Measurements from ENCODE around the gene TXNDC2. TPM values are rescaled to one million over a fixed set of nuclear protein-coding genes. Genes with fewer than 3 reads are reported as not detected.

TXNDC2 gene
- polyA plus RNA-seq, 3 donors: 0.10 to 0.36 TPM; not detected in 1

DNA sequence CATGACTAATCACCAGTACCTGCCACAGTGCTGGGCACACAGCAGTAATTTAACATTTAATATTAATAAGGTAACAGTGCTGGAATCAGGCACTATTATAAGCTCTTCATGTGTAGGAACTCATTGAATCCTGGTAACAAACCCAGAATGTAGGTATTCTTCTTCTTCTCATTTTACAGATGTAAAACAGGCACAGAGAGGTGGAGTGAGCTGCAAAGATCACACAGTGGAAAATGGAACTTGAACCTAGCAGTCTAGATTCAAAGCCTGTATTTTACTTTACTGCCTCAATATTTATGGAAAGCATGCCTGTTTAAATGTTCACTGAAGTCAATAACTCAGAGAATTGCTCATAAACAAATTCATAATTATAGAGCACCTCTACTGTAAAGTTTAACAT lies 24.3 kb downstream of the TXNDC2 start:
- Mint-ChIP-seq H3K4me1 (peaks cover 33% of the 10 kb centered on the region), H3K36me3 (no peaks in the 10 kb centered on the region), H3K27ac (peak overlapping the region in 5 of 7 donors; percentile 49 to 84 (median 70)), H3K4me3 (no peak overlapping the region), H3K27me3 (ENCODE audit: low read depth in 3 of 3) (no peaks in the 10 kb centered on the region), H3K9me3 (peaks cover 0 to 6% (median 0%) of the 10 kb centered on the region in 7 donors)
- TF ChIP-seq, protein P1, sequence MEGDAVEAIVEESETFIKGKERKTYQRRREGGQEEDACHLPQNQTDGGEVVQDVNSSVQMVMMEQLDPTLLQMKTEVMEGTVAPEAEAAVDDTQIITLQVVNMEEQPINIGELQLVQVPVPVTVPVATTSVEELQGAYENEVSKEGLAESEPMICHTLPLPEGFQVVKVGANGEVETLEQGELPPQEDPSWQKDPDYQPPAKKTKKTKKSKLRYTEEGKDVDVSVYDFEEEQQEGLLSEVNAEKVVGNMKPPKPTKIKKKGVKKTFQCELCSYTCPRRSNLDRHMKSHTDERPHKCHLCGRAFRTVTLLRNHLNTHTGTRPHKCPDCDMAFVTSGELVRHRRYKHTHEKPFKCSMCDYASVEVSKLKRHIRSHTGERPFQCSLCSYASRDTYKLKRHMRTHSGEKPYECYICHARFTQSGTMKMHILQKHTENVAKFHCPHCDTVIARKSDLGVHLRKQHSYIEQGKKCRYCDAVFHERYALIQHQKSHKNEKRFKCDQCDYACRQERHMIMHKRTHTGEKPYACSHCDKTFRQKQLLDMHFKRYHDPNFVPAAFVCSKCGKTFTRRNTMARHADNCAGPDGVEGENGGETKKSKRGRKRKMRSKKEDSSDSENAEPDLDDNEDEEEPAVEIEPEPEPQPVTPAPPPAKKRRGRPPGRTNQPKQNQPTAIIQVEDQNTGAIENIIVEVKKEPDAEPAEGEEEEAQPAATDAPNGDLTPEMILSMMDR (IDR thresholded peaks at IDR 0.05): no peak
- H3K4me3 ChIP-seq (replicated peaks in 1 of 3; ENCODE audit: low read depth in 2 of 3, low read length in 3 of 3): no peak overlapping the region
- H3K9me3 ChIP-seq (replicated peaks in 1 of 2; ENCODE audit: control insufficient read depth in 1 of 2, insufficient read depth in 1 of 2, low read length in 2 of 2): peaks cover 0 to 4% of the 10 kb centered on the region in 2 donors
- peaks cover 4% of the 10 kb centered on the region for H4K20me1 ChIP-seq (ENCODE audit: insufficient read depth, low read length)
- H3K36me3 ChIP-seq (replicated peaks in 1 of 2; ENCODE audit: control insufficient read depth in 1 of 2, insufficient read depth in 2 of 2, low read length in 2 of 2): no peaks in the 10 kb centered on the region
- H3K4me1 ChIP-seq (ENCODE audit: control insufficient read depth in 1 of 2, insufficient read depth in 2 of 2, low read length in 2 of 2): peaks cover 21 to 27% of the 10 kb centered on the region in 2 donors
- no peak overlapping the region for H3K4me2 ChIP-seq (replicated peaks; ENCODE audit: extremely low read depth, low read length, poor library complexity, severe bottlenecking)
- intact Hi-C loops (cut with micrococcal nuclease): loop anchor here (2.0 to 10.0 kb wide), 3 partner anchors 58 to 205 kb away; partner anchors contain the start of gene RAB31 (in 2 of the 2)
- peak overlapping the region in 1 of 2 donors; percentile 53 for H3K27ac ChIP-seq (ENCODE audit: low read depth in 1 of 2, low read length in 2 of 2)
- H2AFZ ChIP-seq (ENCODE audit: insufficient read depth, low read depth, low read length, poor library complexity, severe bottlenecking): no peak overlapping the region
- H3K79me2 ChIP-seq (ENCODE audit: insufficient read depth, low read length): peaks cover 11% of the 10 kb centered on the region
- H3K9ac ChIP-seq (ENCODE audit: insufficient read depth, low read length, poor library complexity, severe bottlenecking): no peak overlapping the region
- no peaks in the 10 kb centered on the region for H3K27me3 ChIP-seq (ENCODE audit: control insufficient read depth in 2 of 2, insufficient read depth in 2 of 2, low read length in 2 of 2)
- no peak for DNase-seq

- no peaks in the 10 kb centered on the region for H3K27me3 Mint-ChIP-seq (ENCODE audit: low read depth in 3 of 3)
- H3K9me3 Mint-ChIP-seq: peaks cover 0 to 6% (median 0%) of the 10 kb centered on the region in 7 donors
- TF ChIP-seq, protein P1 (IDR thresholded peaks at IDR 0.05): no peak
- WGBS (ENCODE audit: insufficient coverage): no CpG with 5 or more reads among the region's 2 CpGs
- H3K27ac Mint-ChIP-seq: peak overlapping the region; percentile 51 to 84 (median 70)
- H3K36me3 ChIP-seq (replicated peaks in 1 of 2; ENCODE audit: control insufficient read depth in 1 of 2, insufficient read depth in 2 of 2, low read length in 2 of 2): no peaks in the 10 kb centered on the region
- H3K9me3 ChIP-seq (replicated peaks in 1 of 2; ENCODE audit: control insufficient read depth in 1 of 2, insufficient read depth in 1 of 2, low read length in 2 of 2): peaks cover 0 to 4% of the 10 kb centered on the region in 2 donors
- H3K9ac ChIP-seq (ENCODE audit: insufficient read depth, low read length, poor library complexity, severe bottlenecking): no peak overlapping the region
- DNase-seq: peak; percentile 67 to 79 (median 77)
- peak overlapping the region in 1 of 2 donors; percentile 53 for H3K27ac ChIP-seq (ENCODE audit: low read depth in 1 of 2, low read length in 2 of 2)
- no peak overlapping the region for H3K4me2 ChIP-seq (replicated peaks; ENCODE audit: extremely low read depth, low read length, poor library complexity, severe bottlenecking)
- H3K79me2 ChIP-seq (ENCODE audit: insufficient read depth, low read length): peaks cover 17% of the 10 kb centered on the region
- no peak overlapping the region for H3K4me3 ChIP-seq (replicated peaks in 1 of 3; ENCODE audit: low read depth in 2 of 3, low read length in 3 of 3)
- intact Hi-C loops (cut with micrococcal nuclease): loop anchor here (2.0 to 10.0 kb wide), 3 partner anchors 58 to 206 kb away; partner anchors contain the start of gene RAB31 (in 2 of the 2)
- H3K4me1 ChIP-seq (ENCODE audit: control insufficient read depth in 1 of 2, insufficient read depth in 2 of 2, low read length in 2 of 2): peaks cover 22 to 32% of the 10 kb centered on the region in 2 donors
- H3K27me3 ChIP-seq (ENCODE audit: control insufficient read depth in 2 of 2, insufficient read depth in 2 of 2, low read length in 2 of 2): no peaks in the 10 kb centered on the region
- no peak overlapping the region for H2AFZ ChIP-seq (ENCODE audit: insufficient read depth, low read depth, low read length, poor library complexity, severe bottlenecking)
- H3K4me3 Mint-ChIP-seq: no peak overlapping the region
- H4K20me1 ChIP-seq (ENCODE audit: insufficient read depth, low read length): peaks cover 10% of the 10 kb centered on the region
- peaks cover 36% of the 10 kb centered on the region for H3K4me1 Mint-ChIP-seq
- H3K36me3 Mint-ChIP-seq: no peaks in the 10 kb centered on the region
Measured at GRCh38 chr18:9910661-9911060, 24.9 kb downstream of the TXNDC2 start.
